ENCODE results near the gene PADI3. TPM values are rescaled to one million over a fixed set of nuclear protein-coding genes. Genes with fewer than 3 reads are reported as not detected.
"Not testable (repeated sequence)": the region's sequence is repeated elsewhere in the genome, so short reads cannot be mapped to it uniquely, and the experiment has no call there.

Gene PADI3
- polyA plus RNA-seq, 1 donor, result not detected

GRCh38 chr1:17216078-17216477 lies 32.8 kb upstream of the PADI3 start:
- DNase-seq, result no peak

- no peak for DNase-seq
Measured at GRCh38 chr1:17217607-17218006, 31.3 kb upstream of the PADI3 start.

- no peak for DNase-seq
Measured at GRCh38 chr1:17218939-17219338, 30.0 kb upstream of the PADI3 start.

GRCh38 chr1:17220287-17220686 lies 28.6 kb upstream of the PADI3 start:
- no peak for DNase-seq

- DNase-seq, result no peak
Measured at GRCh38 chr1:17222557-17222956, 26.3 kb upstream of the PADI3 start.

- DNase-seq, result no peak
Measured at GRCh38 chr1:17224434-17224833, 24.5 kb upstream of the PADI3 start.

GRCh38 chr1:17225140-17225539 lies 23.8 kb upstream of the PADI3 start:
- no peak for DNase-seq

- no peak for DNase-seq
Measured at GRCh38 chr1:17227358-17227915, 21.5 kb upstream of the PADI3 start.

GRCh38 chr1:17228619-17229018 lies 20.3 kb upstream of the PADI3 start:
- no peak for DNase-seq

- no peak for DNase-seq
Measured at GRCh38 chr1:17229379-17229778, 19.5 kb upstream of the PADI3 start.

- no peak for DNase-seq
Measured at GRCh38 chr1:17230106-17230505, 18.8 kb upstream of the PADI3 start.

- no peak for DNase-seq
Measured at GRCh38 chr1:17230671-17231310, 18.1 kb upstream of the PADI3 start.

- DNase-seq, result no peak
Measured at GRCh38 chr1:17232759-17233661, 15.9 kb upstream of the PADI3 start.

- DNase-seq, result no peak
Measured at GRCh38 chr1:17233675-17234320, 15.1 kb upstream of the PADI3 start.

- DNase-seq, result no peak
Measured at GRCh38 chr1:17234405-17234804, 14.5 kb upstream of the PADI3 start.

- no peak for DNase-seq
Measured at GRCh38 chr1:17235135-17235885, 13.6 kb upstream of the PADI3 start.

GRCh38 chr1:17236779-17237560 lies 11.9 kb upstream of the PADI3 start:
- peak; percentile 77 for DNase-seq

GRCh38 chr1:17237561-17237903 lies 11.4 kb upstream of the PADI3 start:
- DNase-seq, result no peak

- DNase-seq, result peak; percentile 80
Measured at GRCh38 chr1:17239420-17239819, 9.5 kb upstream of the PADI3 start.

- DNase-seq, result not testable (repeated sequence)
Measured at GRCh38 chr1:17241011-17241779, 7.7 kb upstream of the PADI3 start.

GRCh38 chr1:17241780-17242074 lies 7.2 kb upstream of the PADI3 start:
- DNase-seq, result not testable (repeated sequence)

Data from hindlimb muscle (tissue), 1 donor.